GM18508 (cell line): ENCODE data around the gene CRYL1.
"Not testable (repeated sequence)": the region's sequence is repeated elsewhere in the genome, so short reads cannot be mapped to it uniquely, and the experiment has no call there.

Experiments used
- ATAC-seq: cut with Tn5 transposase; IDR thresholded peaks from one replicate; pipeline ENCODE4 v1.9.1; 2021; ENCODE audit warnings: moderate number of reproducible peaks; ENCODE audit not compliant: insufficient read depth, unreplicated experiment

CRYL1 gene

DNA sequence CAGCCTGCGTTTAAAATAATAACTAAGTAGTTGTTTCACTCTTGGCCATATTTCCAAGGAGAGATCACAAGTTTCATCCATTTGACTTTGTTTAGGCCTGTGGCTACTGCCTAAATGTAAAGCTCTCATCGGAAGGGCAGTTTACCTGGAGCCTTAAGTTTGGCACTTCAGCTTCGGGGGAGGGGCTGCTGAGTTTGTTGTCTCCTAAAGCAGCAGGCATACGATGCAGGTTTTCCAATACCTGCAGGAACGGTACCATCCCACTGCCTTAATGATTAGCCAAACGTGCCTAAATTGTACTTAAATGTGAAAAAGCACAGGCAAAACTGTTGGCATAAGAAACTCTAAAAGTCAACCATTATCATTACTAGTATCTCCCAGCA is 63.1 kb downstream of the CRYL1 start:
- ATAC-seq, result no peak

GRCh38 chr13:20461860-20462532 is 63.7 kb downstream of the CRYL1 start:
- no peak for ATAC-seq

GRCh38 chr13:20461481-20461859 is 64.2 kb downstream of the CRYL1 start:
- ATAC-seq, result no peak

DNA sequence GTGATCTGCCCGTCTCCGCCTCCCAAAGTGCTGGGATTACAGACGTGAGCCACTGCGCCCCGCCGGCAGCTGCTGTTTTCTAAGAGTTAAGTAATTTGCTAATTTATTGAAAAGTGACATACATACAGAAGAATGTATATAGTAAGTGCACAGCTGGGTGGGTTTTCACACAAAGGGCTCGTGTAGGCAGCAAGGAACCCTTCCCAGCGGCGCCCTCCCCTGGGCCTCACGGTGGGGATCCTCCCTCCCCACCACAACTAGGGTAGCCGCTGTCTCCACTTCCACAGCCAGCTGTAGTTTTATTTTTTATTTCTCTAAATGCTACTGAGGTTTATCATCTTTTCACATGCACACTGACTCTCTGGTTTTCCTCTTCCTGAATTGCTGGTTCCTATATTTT is 64.9 kb downstream of the CRYL1 start:
- no peak for ATAC-seq

GRCh38 chr13:20457670-20458069 is 68.0 kb downstream of the CRYL1 start:
- no peak for ATAC-seq

- no peak for ATAC-seq
Measured at GRCh38 chr13:20456737-20457136, 68.9 kb downstream of the CRYL1 start.

GRCh38 chr13:20451397-20451796 is 74.3 kb downstream of the CRYL1 start:
- no peak for ATAC-seq

GRCh38 chr13:20448470-20448869 is 77.2 kb downstream of the CRYL1 start:
- no peak for ATAC-seq

DNA sequence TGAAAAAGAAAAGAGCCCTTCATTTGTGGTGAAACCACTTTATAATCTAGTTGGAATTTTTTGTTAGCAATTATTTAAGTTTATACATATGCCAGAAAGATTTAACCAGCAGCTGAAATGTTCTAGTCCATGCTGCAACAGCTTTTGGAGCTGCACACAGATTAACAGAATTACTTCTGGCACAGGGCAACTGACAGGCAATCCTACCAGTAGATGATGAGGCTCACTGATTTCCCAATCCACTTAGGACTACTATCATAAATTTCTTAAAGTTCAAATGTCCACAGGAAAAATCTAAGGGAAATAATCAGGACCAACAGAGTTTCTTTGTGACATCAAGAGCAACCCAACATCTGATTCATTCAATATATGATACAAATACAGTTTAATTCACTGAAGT is 78.8 kb downstream of the CRYL1 start:
- ATAC-seq, result no peak

- ATAC-seq, result no peak
Measured at GRCh38 chr13:20446405-20446804, 79.3 kb downstream of the CRYL1 start.

- ATAC-seq, result no peak
Measured at GRCh38 chr13:20442798-20443381, 82.8 kb downstream of the CRYL1 start.

- no peak for ATAC-seq
Measured at GRCh38 chr13:20442375-20442774, 83.3 kb downstream of the CRYL1 start.

DNA sequence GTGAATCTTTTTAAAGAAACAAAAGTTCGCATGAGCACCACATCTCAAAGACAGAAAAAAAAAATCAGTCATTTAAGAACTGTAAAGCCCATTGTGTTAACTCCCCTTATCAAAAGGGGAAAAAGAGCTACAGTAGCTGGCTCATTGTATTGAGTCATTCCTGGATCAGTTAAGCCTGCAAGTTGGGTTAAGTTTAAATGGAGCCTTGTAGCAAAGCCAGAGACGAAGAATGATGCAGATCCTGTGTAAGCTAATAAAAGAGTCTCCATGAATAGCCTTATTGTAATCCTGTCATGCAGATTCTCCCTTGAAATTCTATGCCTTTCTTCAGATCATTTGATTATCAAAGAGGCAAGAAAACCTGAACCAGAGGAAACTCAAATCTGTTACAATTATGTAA is 83.8 kb downstream of the CRYL1 start:
- ATAC-seq, result no peak

- ATAC-seq, result no peak
Measured at GRCh38 chr13:20441056-20441455, 84.6 kb downstream of the CRYL1 start.

- no peak for ATAC-seq
Measured at GRCh38 chr13:20439261-20439660, 86.4 kb downstream of the CRYL1 start.

DNA sequence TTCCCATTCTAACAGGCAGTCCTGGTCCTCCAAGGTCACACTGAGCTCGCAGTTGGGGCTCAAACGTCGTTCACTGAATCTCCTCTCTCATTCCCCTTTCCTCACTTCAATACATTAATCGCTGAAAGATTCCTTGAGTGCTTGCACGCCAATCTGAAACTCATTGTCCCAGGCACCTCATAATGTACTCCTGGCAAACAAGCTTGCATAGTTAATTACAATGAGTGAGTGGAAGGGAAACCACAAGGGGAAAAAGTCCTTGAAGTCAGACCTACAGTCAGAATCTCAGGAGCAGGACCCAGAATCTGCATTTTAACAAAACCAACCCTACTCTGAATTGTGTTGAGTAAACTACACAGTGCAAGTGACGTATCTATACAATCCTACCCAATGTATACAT is 86.9 kb downstream of the CRYL1 start:
- ATAC-seq, result no peak

GRCh38 chr13:20436505-20436904 is 89.2 kb downstream of the CRYL1 start:
- ATAC-seq, result no peak

DNA sequence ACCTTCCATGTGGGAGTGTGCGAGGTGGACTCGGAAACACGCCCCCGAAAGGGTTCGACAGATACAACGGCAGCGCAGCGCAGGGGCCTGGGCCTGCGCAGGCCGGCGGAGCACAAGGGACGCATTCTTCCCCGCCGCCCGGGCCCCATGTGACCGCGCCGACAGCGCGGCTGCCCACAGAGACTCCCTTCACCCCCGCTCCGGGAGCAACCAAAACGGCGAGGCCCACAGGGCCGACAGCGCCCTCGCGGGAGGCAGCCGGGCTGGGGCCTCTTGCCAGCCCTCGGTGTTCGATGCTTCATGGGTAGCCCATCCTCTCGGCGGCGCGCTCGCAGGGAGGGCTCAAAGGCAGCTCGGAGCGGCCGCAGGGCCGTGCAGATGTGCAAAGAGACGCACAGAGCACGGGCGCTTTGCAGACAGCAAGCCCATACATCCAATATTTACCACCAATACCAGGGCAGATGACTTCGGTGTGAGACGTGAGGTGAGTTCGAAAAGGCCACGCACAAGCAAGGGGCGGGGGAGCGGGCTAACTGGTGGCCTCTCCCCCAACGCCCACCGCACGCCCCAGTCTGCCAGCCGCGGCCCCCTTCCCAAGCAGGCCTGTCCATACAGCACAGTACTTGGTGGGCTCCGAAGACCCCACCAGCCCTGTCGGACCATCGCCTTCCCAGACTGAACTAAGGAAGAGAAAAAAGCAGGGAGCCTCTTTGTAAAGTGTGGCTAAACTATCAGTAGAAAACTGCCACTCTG is 89.9 kb downstream of the CRYL1 start:
- no peak for ATAC-seq

GRCh38 chr13:20434210-20434609 is 91.4 kb downstream of the CRYL1 start:
- ATAC-seq, result not testable (repeated sequence)

DNA sequence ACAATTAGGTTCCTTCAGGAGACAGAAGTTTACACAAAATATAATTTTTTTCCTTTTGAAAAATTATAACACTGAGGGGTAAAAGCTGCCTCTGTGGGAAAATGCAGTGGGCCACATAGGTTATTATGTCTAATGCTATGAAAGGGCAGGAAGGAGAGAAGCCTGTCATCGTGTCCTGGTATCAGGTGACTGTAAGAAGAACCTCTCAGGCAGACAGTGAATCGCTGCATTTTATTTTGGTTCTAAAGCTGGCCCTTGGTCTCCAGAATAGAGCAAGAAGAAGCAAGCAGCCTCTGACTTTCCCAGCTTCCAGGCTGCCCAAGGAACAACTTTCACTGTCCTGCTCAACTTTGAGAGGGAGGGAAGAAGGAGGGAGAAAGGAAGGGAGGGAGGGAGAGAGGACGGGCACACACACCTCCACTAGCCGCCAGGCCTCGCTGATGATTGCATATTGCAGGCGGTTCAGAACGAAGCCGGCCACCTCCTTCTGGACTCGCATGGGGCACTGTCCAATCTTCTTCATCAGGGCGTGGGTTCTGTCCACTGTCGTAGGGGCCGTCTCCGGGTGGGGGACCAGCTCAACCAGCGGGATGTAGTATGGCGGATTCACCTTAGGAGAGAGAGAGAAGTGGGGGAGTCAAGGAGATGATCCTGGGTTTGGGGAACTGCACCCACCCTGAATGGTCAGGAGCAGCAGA is 93.8 kb downstream of the CRYL1 start:
- no peak for ATAC-seq

DNA sequence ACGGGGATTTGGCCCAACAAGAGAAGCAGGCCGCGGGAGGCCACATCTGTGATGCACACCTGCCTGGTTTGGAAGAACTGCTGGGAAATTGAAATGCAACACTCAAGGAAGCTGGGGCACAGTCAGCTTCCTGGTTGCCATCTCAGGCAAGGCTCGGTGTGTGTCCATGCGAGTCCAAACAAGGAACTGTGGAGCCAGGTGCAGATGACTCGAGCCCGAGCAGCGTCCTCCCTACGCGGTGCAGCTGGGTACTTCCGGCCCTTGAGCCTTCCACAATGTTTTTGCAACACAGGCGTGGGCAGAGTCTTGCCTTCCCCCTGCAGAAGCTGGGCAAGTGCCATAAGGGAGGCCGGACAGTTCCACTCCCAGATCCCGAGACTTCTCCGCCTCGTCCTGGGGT is 94.6 kb downstream of the CRYL1 start:
- no peak for ATAC-seq
